Fibroblast of skin of back (primary cell): Measurements from ENCODE around the gene C19orf25.
"Not testable (repeated sequence)": the region's sequence is repeated elsewhere in the genome, so short reads cannot be mapped to it uniquely, and the experiment has no call there.

Source experiments
- DNase-seq: peaks from one replicate; pipeline ENCODE4 v3.0.0-alpha.2; 2013

Gene C19orf25

DNA sequence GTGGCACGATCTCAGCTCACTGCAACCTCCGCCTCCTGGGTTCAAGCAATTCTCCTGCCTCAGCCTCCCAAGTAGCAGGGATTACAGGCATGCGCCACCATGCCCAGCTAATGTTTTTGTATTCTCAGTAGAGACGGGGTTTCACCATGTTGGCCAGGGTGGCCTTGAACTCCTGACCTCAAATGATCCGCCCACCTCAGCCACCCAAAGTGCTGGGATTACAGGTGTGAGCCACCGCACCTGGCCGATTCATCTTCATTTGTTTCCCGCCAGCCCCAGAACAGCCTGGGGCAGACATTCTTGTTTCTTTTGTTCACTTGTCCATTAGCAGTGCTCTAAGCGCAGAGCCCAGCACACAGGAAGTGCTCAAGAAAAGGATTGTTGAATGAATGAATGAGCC lies 2.0 kb downstream of the C19orf25 start:
- not testable (repeated sequence) for DNase-seq

DNA sequence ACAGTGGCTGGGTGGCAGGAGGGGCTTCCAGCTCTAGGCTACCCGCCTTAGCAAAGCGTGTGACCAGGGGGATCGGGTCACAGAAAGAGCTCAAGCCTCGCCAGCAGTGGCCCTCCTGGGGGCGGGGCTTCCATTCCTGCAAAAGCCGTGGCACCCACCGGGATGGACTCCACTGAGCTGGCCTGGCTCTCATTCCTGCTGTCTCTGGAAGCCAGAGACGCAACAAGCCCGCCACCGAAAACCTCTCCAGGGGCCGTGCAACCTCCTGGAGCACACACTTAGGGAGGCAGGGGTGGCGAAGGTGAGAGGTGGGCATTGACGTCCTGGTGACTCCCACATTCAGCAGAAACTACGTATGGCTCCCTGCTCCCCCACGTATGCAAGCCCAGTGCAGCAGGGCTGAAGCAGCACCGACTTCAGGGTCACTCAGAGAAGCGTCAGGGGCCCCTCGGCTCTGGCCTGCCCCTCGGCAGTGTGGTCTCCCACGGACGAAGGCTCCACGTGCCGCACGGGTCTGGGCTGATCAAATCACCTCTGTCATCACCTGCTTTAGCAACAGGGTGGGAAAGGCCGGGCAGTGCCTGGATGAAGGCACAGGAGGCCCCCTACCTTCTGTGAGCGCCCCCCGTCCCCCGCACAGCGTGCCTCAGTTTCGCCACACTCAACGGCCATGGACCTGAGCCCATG lies 3.1 kb downstream of the C19orf25 start:
- DNase-seq: no peak

GRCh38 chr19:1474765-1475351 lies 4.2 kb downstream of the C19orf25 start:
- DNase-seq: no peak

DNA sequence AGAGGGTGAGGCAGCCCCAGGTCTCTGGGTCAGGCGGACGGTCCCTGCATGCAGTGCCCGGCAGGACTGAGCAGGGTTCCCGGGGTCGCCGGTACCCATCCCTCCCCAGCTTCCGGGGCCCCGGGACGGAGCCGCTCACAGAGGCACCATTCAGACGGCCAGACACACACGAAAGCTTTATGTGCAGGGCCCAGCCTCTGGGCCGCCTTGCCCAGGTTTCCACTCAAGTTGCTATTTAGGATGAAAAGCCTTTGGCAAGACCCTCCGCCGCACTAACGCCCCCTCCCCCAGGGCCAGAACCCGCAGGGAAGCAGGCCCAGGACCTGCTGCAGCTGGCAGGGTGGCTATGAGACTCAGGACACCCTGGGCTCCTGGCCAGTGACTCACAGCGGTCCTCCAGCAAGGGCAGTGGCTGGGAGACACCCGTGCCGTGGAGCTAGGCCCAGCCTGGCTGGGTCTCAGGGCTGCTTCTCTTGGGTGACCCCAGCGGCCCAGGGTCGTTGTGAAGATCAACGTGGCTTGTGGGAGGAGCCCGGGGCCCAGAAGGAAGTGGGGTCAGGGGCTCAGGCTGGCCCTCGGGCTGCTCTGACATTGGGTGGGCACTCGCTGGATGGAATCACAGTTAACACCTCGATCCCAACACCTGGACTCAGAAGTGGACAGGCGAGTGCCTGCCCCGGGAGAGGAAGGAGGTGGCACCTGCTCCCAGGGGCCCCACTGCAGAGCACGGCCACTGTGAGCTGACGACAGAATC lies 4.8 kb downstream of the C19orf25 start:
- DNase-seq: no peak

- no peak for DNase-seq
Measured at GRCh38 chr19:1473085-1473851, 5.7 kb downstream of the C19orf25 start.

DNA sequence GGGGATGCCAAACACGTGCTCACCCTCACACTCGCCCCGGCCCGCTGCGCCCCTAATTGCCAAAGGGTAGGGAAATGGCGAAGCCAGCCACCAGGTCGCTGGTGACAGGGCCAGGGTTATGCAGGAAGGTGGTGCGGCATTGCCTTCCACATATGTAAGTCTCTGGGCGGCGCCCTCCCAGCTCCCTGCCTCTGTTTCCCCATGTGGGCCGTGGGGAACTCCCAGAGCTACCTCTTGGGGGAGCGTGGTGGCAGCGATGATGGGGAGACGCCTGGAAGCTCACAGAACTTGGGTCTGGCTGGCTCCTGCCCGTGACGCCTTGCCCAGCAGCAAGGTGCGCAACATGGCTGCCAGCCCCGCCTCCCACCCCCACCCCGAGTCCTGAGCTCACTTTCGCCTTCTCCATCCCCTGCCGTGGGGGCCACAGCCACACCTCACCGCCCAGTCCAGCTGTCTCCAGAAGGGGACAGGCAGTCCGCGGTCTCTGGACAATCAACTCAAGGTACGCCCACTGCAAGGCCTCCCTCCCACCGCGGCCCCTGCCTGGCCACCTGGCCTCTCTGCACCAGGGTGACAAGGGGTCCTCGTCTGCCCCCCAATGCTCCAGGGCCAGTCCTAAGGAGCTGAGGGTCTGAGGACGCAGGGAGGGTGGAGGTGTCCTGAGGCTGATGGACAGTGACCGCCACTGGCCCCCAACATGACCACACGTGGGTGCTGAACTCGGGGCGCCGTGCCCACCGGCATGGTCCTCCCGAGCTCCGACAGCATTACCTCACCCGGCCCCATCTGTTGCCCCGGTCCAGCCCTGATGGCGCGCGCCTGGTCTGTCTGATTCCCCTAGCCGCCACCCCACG lies 6.6 kb downstream of the C19orf25 start:
- no peak for DNase-seq

- DNase-seq: no peak
Measured at GRCh38 chr19:1471515-1472160, 7.4 kb downstream of the C19orf25 start.

- no peak for DNase-seq
Measured at GRCh38 chr19:1471010-1471514, 8.0 kb downstream of the C19orf25 start.

- no peak for DNase-seq
Measured at GRCh38 chr19:1470305-1471009, 8.6 kb downstream of the C19orf25 start.

- no peak for DNase-seq
Measured at GRCh38 chr19:1470055-1470304, 9.0 kb downstream of the C19orf25 start.

DNA sequence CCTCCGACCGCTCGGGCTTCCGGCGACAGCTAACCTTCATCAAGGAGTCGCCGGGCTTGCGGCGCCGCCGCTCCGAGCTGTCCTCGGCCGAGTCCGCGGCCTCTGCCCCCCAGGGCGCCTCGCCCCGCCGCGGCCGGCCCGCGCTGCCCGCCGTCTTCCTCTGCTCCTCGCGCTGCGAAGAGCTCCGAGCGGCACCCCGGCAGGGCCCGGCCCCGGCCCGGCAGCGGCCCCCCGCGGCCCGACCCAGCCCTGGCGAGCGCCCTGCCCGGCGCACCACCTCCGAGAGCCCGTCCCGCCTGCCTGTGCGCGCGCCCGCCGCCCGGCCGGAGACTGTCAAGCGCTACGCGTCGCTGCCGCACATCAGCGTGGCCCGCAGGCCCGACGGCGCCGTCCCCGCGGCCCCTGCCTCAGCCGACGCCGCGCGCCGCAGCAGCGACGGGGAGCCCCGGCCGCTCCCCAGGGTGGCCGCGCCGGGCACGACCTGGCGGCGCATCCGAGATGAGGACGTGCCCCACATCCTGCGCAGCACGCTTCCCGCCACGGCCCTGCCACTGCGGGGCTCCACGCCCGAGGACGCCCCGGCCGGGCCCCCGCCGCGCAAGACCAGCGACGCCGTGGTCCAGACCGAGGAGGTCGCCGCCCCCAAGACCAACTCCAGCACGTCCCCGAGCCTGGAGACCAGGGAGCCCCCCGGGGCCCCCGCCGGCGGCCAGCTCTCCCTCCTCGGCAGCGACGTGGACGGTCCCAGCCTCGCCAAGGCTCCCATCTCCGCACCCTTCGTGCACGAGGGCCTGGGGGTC lies 9.6 kb downstream of the C19orf25 start:
- peak; percentile 39 for DNase-seq

DNA sequence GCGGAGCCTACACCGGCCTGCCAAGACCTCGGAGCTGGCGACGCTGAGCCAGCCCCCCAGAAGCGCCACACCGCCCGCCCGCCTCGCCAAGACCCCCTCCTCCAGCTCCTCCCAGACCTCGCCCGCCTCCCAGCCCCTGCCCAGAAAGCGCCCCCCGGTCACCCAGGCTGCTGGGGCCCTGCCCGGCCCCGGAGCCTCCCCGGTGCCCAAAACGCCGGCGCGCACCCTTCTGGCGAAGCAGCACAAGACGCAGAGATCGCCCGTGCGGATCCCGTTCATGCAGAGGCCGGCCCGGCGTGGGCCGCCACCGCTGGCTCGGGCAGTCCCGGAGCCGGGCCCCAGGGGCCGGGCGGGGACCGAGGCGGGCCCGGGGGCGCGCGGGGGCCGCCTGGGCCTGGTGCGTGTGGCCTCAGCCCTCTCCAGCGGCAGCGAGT lies 10.2 kb downstream of the C19orf25 start:
- peak; percentile 39 for DNase-seq

GRCh38 chr19:1468274-1468820 lies 10.7 kb downstream of the C19orf25 start:
- no peak for DNase-seq

GRCh38 chr19:1467490-1468273 lies 11.3 kb downstream of the C19orf25 start:
- DNase-seq: no peak

DNA sequence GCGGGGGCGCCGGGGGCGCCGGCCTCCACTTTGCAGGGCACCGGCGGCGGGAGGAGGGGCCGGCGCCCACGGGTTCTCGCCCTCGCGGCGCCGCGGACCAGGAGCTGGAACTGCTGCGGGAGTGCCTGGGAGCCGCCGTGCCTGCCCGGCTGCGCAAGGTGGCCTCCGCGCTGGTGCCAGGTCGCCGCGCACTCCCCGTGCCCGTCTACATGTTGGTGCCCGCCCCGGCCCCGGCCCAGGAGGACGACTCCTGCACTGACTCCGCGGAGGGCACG lies 11.9 kb downstream of the C19orf25 start:
- no peak for DNase-seq

DNA sequence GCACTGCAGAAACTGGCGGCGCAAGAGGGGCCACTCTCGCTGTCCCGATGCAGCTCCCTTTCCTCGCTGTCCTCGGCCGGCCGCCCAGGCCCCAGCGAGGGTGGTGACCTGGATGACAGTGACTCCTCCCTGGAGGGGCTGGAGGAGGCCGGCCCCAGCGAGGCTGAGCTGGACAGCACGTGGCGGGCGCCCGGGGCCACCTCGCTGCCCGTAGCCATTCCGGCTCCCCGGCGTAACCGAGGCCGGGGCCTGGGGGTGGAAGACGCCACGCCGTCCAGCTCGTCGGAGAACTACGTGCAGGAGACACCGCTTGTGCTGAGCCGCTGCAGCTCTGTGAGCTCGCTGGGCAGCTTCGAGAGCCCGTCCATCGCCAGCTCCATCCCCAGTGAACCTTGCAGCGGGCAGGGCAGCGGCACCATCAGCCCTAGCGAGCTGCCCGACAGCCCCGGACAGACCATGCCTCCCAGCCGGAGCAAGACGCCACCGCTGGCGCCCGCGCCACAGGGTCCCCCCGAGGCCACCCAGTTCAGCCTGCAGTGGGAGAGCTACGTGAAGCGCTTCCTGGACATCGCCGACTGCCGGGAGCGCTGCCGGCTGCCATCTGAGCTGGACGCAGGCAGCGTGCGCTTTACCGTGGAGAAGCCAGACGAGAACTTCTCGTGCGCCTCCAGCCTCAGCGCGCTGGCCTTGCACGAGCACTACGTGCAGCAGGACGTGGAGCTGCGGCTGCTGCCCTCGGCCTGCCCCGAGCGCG lies 12.4 kb downstream of the C19orf25 start:
- DNase-seq: no peak

- DNase-seq: no peak
Measured at GRCh38 chr19:1466018-1466460, 13.0 kb downstream of the C19orf25 start.
